NCI-H2107 treated with DMSO at 0.1 percent for 48 hours (cell line): ENCODE measurements around the gene ENG.
A peak's percentile ranks its signal among the peaks of the same experiment; 100 is the strongest.
"Not testable (repeated sequence)": the region's sequence is repeated elsewhere in the genome, so short reads cannot be mapped to it uniquely, and the experiment has no call there.

Experiments used
- DNase-seq: peaks from one replicate; lab custom pipeline; 2025; ENCODE audit not compliant: unreplicated experiment; lab: John Stamatoyannopoulos, UW

ENG gene

GRCh38 chr9:127796225-127796813, 58.1 kb downstream of the ENG start:
- no peak for DNase-seq

DNA sequence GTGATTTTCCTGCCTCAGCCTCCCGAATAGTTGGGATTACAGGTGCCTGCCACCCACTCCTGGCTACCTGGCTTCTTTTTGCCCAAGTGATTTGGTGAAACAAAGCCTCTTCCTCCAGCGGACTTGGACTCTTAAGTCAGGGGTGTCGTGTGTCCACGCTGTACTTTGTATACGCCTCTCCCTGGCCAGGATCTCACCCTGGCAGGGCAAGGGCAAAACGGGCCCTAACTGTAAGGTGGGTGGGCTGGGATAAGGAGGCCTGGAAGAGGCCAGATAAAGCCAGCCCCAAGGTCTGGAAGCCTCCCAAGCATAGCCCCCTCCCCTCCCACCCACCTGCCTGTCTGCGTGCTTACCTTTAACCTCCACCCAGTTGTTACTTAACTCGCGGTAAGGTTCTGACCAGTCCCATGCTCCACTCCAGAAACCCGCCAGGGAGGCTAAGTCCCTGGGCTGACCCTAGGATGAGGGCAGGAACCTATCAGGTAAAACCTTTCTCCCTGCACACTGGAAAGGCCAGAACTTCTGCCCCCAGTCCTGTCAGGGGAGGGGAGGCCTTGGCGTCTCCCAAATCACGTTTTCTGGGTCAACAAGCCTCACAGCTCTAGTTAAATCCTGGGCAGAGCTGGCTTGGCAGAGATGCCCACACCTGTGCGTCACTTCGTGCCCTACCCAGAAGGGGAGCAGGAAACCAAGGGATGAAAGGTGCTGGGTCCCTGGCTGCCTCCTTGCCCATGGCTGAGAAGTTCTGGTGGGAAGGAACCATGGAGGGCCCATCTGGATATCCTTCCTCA, 60.3 kb downstream of the ENG start:
- DNase-seq, result no peak

GRCh38 chr9:127793093-127793708, 61.3 kb downstream of the ENG start:
- no peak for DNase-seq

- no peak for DNase-seq
These were observed 61.9 kb downstream of the ENG start for GRCh38 chr9:127792417-127793031.

GRCh38 chr9:127791085-127791484, 63.4 kb downstream of the ENG start:
- DNase-seq, result no peak

DNA sequence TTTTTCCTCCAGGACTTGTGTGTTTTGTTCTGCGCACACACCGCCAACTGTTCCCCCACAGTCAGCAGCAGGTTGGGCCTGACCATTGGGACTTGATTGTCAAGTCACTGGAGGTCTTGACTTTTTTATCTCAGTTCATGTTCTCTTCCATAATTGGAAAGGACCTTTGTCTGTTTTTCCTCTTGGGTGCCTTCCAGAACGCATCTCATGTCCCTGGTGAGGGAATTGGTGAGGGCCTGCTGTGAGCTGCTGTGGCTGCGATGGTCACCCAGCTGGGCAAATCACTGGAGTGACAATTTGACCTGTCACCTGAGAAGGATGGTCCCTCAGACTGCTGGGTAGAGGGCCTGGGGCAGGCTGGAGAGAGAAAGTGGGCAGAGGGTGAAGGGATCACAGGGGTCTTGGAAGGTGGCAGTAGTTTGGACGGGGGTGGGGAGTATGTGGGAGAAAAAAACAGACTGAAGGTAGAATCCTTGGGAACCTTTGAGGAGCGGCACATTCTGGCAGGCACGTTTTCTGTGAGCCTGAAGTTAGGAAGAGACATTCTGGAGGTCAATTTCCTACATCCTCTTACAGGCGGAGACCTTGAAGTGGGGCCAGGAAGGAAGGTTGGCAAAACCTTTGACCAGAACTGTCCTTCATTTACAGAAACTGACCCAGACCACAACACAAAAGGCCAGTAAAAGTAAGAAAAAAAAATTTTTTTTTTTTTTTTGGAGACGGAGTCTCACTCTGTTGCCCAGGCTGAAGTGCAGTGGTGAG, 64.2 kb downstream of the ENG start:
- DNase-seq, result no peak

DNA sequence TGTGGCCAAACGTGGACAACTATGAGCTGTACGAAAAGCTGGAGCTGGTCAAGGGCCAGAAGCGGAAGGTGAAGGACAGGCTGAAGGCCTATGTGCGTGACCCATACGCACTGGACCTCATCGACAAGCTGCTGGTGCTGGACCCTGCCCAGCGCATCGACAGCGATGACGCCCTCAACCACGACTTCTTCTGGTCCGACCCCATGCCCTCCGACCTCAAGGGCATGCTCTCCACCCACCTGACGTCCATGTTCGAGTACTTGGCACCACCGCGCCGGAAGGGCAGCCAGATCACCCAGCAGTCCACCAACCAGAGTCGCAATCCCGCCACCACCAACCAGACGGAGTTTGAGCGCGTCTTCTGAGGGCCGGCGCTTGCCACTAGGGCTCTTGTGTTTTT, 65.3 kb downstream of the ENG start:
- no peak for DNase-seq

DNA sequence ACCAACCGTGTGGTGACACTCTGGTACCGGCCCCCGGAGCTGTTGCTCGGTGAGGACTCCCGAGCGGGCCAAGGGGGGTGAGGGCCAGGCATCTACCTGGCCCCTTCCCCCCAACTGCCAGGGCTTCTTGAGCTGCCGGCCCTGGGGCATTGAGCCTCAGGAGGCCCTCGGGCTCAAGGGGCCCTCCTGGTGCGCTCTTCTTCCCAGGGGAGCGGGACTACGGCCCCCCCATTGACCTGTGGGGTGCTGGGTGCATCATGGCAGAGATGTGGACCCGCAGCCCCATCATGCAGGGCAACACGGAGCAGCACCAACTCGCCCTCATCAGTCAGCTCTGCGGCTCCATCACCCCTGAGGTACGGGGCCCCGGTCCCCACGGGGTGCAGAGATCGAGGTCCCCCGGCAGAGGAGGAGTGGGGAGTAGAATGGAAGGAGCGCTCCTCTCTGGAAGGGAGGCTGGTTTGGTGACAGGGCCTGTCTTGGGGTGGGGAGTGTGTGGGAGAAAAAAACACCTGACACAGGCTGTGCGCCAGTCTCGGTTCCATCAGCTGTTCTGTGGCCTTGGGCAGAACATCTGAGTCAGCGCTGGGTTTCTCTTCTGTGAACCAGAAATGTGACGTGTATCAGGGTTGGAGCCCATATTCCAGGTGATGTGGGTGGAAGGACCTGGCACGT, 66.0 kb downstream of the ENG start:
- no peak for DNase-seq

- DNase-seq, result no peak
These were observed 67.7 kb downstream of the ENG start for GRCh38 chr9:127786773-127787104.

DNA sequence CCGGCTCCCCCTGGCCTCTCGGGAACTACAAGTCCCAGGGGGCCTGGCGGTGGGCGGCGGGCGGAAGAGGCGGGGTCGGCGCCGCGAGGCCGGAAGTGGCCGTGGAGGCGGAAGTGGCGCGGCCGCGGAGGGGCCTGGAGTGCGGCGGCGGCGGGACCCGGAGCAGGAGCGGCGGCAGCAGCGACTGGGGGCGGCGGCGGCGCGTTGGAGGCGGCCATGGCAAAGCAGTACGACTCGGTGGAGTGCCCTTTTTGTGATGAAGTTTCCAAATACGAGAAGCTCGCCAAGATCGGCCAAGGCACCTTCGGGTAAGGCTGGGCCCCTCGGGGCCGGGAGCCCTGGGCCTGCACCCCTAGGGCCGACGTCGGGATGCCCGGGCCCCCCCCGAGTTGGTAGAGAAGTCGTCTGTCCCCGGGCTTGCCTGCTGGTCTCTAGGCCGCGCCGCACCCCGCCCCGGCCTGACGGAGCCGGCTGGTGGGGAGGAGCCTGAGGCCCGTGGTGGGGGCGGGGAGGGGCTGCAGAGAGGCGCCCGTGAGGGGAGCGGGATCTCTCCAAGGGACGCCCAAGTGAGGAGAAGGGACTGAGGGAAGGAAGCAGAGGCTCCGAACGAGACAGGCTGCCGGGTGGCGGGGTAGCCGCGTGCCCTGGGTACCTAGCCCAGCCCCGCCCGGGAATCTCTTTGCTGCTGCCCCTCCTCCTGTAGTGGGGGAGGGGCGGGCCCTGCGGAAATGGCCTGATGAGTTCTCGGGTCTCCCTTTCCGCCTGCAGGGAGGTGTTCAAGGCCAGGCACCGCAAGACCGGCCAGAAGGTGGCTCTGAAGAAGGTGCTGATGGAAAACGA, 68.3 kb downstream of the ENG start, which contains the start of gene CDK9:
CDK9 (plus strand) TSS at position 102 of the 840 bp plus-strand sequence; CDS start at position 217, 115 bp downstream.
- DNase-seq, result peak; percentile 39

- peak; percentile 62 for DNase-seq
These were observed 69.2 kb downstream of the ENG start for GRCh38 chr9:127785023-127785932.

- no peak for DNase-seq
These were observed 71.1 kb downstream of the ENG start for GRCh38 chr9:127783111-127784008.

DNA sequence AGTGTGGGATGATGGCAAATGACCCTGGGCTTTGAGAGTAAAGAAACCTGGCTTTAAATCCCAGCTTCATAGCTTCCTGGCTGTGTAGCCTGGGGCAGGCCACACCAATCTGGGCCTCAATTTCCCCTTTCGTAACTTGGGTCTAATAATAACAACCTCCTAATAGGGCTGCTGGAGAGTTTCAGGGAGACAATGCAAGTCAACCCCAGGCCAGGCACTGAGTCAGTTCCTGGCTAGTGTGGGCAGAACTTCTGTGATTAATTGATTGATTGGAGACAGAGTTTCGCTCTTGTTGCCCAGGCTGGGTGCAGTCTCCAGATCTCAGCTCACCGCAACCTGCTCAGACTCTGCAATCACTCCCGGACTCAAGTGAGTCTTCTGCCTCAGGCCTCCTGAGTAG, 72.7 kb downstream of the ENG start:
- DNase-seq, result no peak

GRCh38 chr9:127780909-127781308, 73.5 kb downstream of the ENG start:
- not testable (repeated sequence) for DNase-seq

- DNase-seq, result no peak
These were observed 74.2 kb downstream of the ENG start for GRCh38 chr9:127780126-127780885.

- DNase-seq, result no peak
These were observed 75.1 kb downstream of the ENG start for GRCh38 chr9:127779136-127779981.
